ENCODE measurements around the gene MMEL1. TPM values are rescaled to one million over a fixed set of nuclear protein-coding genes. Genes with fewer than 3 reads are reported as not detected.
A peak's percentile ranks its signal among the peaks of the same experiment; 100 is the strongest.

MMEL1 gene
- polyA plus RNA-seq, 3 donors = 3.2 to 3.7 (median 3.3) TPM

DNA sequence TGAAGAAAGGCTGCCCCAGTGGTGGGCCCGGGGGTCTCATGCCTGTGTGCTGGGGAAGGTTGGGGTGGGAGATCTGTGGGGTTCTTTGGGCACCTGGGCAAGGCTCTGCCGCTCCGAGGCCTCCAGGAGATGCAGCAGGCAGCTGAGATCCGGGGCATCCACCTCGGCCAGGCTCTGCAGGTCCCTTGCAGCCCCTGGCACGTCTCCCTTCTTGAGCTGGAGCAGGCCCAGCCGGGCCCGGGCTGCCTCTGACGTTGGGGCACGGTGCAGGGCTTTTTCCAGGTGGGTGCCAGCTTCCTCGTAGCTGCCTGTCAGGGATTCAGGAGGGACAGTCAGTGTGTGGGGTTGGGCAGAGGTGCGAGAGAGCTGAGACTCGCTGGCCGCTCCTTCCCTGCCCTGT, 11.4 kb upstream of the MMEL1 start:
- no peak for DNase-seq

DNA sequence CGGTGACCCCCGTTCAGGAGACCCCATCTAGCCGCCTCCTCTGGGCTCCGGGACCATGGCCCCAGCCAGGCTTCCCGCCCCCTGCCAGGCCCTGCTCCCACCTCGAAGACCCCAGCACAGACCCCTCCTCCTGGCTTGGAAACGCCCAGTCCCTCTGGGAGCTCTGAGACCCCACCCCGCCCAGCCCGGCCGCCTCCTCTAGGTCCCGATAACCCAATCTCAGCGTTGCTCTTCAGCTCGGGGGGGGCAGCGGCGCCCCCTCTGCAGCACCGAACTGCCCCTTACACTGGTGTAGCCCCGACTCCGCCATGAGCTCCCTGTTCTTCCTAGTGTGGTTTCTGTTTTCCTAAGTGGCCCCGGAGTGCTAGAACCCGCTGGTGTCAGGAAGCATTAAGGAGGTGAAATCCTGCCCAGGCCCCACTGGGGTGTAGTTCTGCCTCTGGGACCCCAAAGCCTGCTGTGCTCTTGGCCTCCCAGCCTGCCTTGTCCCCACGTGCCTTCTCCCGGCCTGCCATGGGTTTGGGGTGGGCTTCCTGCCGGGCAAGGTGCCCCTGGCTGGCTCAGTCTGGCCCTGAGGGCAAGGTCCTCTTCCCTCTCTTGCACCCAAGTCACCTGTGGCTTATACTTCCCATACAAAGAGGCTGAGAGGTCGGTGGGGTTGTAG, 10.7 kb upstream of the MMEL1 start:
- no peak for DNase-seq

DNA sequence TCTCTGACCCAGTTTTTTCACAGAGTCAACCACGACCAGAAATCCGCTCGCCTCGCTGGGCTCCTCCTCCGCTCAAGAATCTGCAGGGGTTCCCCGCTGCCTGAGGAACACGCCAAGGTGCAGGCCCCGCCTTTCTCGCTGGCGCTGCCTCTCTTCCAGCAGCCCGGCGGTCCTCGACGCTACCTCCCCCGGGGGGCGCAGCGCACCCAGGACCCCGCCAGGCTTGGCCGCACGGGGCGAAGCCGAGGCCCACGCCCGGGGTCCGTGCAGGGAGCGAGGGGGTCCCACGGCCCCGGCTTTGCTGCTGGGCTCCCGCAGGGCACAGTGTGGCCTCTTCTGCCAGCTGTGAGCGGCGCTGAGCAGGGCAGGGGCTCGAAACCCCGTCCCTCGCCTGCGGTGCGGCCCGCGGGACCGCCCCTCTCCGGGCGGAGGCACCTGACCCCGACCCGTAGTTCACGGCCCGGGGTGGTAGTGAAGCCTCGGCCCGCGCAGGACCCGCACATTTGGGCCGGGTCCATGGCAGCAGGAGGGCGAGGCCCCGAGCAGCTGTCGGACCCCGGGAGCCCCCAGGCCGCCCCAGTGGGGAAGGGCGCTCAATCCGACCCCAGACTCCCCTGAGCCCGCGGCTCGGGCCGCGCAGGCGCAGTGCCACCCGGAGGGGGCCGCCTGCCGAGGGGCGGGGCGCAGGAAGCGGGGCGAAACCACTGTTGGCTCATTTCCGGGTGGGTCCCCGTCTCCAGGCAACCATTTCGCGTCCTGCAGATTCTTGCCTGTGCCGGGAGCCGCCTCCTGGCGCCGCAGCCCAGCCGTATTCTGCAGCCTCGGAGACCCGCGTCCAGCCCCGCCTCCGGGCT, 10.0 kb upstream of the MMEL1 start:
- peak; percentile 94 for DNase-seq

DNA sequence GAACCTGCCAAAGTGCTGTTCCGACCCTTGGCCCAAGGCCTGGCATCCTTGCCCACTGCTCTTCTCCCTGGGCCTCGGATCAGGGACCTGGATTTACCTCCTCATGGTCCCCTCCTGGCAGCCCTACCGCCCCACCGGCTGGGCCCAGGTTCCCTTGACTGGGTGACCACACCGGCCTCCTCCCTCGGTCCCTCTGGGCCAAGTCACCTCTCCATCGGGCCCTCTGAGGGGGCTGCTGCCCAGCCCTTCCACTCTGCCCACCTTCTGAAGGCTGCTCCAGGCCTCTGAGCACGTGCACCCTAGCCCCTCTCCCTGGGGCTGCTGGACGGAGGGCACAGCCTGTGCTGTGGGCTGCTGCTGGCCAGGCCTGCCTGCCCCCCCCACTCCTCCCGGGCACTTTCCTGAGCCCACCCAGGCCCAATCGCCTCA, 9.3 kb upstream of the MMEL1 start:
- no peak for DNase-seq

DNA sequence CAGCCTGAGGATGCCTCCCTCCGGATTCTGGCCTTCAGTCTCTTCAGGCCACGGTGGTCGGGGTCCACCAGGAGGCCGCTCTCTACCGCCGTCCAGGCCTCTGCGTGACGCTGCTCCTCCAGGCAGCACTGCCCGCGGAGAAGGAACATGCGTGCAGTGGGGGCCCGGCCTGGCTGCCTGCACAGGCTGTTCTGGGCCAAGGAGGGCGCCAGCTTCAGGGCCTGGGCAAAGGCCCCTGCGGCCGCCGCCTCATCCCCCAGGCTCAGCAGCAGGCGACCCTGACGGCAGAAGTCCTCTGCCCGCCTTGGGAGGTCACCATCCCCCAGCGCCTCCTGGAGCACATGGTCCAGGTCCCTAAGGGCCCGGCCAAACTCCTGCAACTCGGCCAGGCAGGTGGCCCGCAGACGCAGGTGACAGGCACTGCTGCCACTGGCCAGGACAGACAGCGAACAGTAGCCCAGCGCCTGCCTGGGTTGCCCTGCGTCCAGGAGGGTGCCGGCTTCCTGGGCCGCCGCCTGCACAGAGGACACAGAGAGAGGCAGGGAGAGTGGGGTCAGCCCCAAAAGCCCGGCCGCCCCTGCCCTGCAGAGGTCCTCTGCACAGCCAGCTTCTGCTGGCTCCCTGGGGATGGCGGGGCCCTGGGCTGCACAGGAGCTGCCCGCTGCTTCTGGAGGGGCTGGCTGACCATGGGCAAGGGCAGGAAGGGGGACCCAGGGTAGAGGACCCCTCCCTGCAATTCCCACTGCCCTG, 8.7 kb upstream of the MMEL1 start:
- DNase-seq = no peak

DNA sequence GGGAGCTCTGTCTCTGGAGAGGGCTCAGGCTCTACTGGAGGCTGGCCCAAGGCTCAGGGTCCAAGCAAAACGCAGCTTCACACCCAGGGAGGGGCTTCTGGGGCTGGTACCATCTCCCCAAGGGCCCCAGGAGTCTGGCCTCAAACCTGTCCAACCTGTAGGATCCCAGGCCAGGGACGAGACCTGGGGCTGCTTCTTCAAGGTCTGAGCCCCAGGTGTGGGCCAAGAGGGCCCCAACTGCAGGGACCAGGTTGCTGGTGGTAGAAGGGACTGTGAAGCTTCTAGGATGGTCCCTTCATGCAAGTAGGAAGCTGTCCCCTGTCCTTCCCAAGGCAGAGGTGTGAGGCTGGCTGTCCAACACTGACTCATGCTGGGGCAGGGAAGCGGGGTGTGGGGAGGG, 7.8 kb upstream of the MMEL1 start:
- DNase-seq = no peak

DNA sequence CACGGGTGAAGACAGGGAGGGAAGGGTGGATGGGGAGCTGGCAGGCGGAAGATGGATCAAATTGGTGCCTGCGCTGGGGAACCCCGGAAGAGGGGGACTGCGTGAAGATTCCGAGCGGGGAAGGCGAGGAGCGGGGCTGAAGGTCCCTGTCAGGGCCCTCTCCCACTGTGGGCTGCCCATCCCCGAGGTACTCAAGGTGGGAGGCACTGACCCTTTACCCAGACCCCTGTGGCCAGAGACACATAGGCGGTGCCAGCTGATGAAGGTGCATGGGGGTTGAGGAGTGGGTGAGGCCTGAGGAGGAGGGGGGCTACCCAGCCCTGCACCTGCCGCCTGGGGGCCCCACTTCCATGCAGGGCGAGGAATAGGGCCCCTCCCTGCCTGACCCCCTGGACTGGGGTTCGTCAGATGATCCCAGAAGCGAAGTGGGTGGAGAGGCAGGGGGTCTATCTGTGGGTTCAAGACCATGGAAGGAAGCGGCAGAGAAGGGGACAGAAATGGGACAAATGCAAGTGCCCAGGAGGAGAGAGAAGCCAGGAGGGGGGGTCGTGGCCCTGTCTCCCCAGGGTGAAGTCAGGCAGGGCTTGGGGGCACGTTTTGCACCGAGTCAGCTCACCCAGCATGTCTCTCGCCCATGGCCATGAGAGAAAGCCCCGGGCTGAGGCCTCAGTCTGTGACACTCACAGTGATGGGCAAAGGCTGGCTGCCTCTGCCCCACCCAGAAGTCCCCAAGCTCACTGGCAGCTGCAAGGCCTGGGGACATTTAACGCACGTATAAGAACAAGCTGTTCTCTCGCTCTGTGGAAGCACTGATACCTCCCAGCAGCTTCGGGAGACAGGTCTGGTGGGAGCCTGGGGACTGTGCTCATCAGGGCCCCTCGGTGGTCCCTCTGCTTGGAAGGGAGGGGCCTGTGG, 7.0 kb upstream of the MMEL1 start:
- DNase-seq = no peak

DNA sequence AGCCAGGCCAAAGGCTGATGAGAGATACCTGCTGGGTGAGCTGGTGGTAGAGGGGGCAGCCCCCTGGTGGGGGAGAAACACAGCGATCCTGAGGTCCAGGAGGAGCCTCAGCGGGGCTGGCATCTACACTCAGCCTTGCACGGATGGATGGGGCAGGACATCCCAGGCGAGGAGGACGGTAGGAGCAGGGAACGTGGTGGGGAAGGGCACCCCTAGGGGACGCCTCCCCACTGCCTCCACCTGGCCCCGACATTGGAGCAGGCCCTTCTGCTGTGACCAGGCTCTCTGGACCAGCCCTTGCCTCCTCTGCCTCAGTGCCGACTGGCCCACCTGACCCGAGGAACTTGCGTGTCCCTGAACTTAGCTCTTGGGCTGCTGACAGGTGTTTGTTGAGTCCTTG, 6.4 kb upstream of the MMEL1 start:
- no peak for DNase-seq

DNA sequence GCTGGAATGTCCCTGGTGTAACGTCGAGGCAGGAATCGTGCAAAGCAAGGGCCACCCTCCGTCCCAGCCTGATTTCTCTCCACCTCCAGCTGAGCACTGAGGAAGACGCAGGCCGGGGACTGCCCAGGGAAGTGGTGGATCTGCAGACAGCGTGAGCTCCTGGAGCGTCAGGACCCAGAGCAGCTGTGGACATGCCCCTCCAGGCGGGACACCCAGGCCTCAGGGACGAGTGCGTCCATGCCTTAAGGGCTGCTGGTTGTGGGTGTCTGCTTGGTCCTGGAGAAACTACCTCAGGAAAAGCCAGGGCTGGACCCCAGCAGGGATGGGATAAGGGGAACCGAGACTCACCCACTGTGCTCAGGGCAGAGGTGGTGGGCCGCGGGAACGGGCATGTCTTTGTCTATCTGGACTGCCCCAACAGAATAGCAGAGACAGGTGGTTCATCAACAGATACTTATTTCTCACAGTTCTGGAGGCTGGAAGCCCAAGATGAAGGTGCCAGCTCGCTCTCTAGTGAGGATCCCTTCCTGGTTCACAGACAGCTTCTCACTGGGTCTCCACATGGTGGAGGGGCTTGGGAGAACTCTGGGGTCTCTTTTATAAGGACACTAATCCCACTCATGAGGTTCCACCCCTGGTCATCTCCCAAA, 5.8 kb upstream of the MMEL1 start:
- DNase-seq = no peak

DNA sequence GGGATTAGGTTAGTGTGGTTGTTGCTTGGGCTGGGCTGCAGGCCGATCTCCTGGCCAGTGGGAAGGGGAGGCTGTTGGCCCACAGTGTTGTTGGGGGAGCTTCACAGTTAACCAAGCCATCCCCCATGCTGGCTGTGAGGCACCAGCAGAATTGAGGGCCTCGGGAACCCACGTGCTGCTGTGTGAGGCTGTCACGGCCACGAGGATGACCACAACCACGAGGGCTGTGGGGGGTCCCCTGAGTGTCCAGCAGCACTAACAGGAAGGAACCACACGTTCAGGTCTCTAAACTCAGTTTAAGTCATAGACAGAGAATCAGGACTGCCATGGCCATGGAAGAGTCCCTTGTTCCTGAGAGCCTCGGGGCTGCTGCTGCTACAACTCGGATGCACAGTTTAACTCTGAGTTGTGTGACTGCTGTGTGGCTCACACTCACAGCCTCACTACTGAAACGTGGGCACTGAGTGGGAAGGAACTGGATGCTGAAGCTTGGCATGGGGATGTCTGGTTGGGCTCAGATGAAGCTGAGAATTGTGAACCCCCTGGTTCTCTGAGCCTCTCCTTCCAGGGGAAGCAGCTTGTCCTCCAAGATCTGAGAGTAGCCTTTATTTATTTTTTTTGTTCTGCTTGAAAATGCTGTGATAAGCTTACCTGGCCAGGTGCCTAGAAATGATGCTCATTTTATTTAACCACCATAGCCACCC, 4.8 kb upstream of the MMEL1 start:
- no peak for DNase-seq

DNA sequence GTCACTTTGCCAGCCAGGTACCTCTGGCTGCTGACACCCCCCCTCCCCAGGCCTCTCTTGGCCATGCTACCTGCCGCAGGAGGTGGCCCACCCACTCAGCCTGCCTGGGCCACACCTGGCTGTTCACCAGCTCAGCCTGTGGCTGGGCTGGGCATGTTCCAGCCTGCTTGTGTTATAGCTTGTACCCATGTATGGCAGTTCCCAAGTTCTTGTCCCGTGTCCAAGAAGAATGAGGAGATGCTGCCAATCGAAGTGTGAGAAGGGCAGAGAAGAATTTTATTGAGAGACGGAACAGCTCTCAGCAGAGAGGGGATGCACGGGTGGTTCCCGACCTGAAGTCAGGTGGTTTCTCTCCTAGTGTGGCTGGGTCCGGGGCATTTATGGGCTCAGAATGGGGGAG, 3.9 kb upstream of the MMEL1 start:
- DNase-seq = no peak

DNA sequence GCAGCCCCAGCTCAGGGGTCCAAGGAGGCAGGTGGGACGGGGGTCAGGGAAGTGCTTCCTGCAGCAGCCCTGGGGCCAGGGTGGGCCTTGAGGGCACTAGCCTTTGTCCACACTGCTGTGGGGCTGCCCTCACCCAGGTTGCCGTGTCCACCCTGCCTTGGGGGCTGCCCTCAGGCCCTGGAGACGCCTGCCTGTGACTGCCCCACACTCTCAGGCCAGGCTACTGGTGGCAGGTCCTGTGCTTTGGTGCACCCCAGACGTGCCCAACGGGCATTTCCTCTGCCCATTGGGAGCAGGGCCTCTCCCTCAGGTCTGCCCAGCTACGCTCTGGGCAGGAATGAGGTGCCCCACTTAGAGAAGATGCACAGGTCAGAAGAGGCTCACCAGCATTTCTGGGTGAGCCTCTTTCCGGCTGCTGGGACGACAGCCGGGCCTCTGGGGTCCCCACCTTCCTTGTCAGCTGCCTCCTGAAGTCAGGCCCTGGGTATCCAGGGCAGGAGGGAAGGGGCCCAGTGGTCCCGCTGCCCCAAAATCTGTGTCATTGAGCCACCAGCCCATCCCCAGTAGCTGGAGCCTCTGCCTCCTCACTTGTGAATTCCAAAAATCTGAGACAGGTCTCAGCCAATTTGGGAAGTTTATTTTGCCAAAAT, 2.7 kb upstream of the MMEL1 start:
- no peak for DNase-seq

DNA sequence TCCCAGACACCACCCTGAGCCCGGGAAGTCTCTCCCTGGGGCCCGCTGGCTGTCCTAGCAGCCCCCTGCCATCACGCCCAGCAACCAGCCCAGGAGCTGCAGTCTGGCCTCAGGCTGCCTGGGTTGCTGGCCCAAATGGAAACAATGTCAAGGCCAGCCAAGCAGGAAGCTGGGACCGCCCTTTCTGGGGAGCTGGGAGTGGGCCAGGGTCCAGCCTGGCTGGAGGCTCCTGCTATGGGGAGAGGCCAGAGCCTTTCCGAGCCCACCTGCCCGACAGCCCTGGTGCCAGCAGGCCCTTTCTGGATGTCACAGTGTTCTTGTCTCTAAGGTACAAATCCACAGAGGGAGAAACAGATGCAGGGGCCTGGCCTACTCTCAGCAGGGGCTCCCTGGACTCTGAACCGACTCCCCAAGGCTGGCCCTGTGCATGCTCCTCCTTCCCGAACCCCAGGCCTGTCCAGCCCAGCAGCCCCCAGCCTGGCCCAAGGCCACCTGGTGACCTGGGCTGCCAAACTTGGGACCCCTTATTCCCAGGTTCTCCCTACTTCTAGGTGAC, 1.2 kb upstream of the MMEL1 start:
- DNase-seq = no peak

DNA sequence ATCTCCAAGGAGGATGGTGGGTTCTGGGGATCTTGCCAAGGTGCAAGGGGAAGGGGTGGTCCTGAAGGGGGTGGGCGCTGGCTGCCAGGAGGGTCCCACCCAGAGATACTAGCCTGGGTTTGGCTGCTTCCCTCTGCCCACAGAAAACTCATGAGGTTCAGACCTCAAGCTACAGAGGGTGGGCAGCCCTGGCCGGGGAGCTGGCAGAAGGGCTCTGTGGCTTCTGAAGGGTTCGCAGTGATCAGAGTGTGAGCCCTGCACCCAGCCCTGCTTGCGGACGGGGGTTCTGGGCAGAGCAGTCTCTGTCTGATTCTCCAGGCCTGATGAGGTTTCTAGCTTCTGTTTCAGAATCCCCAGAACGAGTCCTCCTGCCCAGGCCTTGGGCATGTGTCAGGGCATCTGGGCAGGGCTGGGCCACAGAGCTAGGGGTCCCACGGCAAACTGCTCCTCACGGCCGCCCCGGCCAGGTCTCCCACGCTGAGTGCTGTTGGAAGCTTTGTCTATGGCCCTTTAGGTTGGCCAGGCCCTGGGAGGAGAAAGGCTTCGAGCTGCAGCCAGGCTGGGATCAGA, 635 bp upstream of the MMEL1 start:
- no peak for DNase-seq

DNA sequence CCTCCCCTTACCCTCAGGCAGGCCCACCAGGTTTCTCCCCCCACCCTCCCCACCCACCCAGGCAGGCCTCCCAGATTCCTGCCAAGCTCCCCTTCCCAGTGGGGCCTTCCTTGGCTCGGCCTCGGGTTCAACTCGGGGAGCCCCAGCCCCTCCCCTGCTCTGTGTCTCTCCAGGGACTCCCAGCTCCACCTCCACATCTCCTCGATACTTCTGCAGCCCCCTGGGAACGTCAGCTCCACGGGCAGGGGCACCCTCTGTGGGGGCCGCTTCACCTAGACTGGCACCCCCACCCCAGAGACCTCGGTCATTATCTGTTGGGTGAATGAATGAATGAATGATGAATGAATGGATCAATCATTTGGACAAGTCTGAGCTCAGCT, 775 bp downstream of the MMEL1 start:
- DNase-seq = no peak

DNA sequence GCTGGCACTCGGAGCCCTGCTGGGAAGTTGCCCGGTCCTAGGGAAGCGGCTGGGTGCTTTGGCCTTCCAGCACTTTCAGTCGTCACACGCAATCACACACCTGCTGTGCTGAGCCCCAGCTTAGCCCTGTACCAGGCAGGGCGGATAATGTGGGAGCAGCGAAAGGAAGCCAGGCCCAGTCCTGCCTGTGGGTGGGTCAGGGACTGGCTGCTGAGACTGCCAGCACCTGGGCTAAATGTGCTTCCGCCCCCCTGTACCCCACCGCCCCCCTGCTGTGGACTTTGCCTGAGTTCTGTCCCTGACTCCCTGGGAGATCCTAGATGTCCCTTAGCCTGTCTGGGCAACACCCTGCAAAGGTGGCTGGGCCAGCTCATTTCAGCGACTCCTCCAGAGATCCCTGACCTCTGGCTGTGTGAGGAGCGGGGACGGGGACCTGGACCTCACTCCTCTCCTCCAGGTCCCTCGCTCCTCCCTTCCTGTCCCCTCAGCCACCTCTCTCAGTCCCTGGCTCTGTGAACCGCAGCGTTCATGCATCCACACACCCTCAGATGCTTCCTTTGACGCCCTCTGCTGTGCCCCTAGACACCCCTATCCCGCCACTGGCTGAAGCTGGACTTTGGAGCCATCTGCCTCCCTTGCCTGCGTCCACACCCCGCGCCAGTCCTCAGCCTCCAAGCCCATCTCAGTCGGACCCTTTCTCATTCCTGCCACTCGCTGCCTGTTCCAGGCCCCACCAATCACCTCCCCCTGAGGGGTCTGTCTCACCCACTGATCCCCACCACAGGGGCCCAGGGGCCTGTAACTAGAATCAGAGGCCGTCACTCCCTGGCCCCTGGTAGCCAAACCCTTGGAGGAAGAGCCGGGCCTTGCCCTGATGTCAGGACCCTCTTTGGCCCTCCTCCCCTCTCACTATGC, 1.4 kb downstream of the MMEL1 start:
- no peak for DNase-seq

DNA sequence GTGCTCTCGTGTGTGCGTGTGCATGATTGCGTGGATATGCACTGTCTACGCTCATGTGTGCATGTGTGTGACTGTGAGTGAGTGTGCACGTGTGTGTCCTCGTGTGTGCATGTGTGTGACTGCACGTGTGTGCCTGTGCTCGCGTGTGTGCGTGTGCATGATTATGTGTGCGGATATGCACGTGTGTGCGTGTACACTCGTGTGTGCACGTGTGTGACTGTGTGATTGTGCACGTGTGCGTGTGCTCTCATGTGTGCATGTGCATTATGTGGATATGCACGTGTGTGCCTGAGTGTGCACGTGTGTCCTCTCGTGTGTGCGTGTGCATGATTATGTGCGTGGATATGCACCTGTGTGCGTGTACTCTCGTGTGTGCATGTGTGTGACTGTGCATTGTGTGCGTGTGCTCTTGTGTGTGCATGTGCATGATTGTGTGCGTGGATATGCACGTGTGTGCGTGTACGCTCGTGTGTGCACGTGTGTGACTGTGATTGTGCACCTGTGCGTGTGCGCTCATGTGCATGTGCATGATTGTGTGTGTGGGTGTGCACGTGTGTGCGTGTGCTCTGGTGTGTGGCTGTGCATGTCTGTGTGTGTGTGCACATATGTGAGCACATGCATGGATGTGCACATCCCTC, 2.2 kb downstream of the MMEL1 start:
- DNase-seq = no peak
